ENCODE measurements around the gene ACVRL1.

Gene ACVRL1

GRCh38 chr12:51971679-51972421, 64.5 kb downstream of the ACVRL1 start:
- no peak for DNase-seq

- no peak for DNase-seq
Measured at GRCh38 chr12:51972422-51972812, 65.1 kb downstream of the ACVRL1 start.

GRCh38 chr12:51972849-51973273, 65.6 kb downstream of the ACVRL1 start:
- DNase-seq, result no peak
